ENCODE data around the gene HOMER2. TPM values are rescaled to one million over a fixed set of nuclear protein-coding genes. Genes with fewer than 3 reads are reported as not detected.

HOMER2 gene
- total RNA-seq, 1 experiment from 2014 or later = 14.2 TPM

- Histone ChIP-seq H4K5ac (ENCODE audit: insufficient read length, low read depth, low read length) (no peak overlapping the region), H3T11ph (ENCODE audit: low read length) (no peak overlapping the region), H4K20me1 (ENCODE audit: control insufficient read depth, insufficient read depth, insufficient read length) (no peaks in the 10 kb centered on the region), H2BK12ac (ENCODE audit: insufficient read length, low read depth, low read length) (no peak overlapping the region), H3K4me1 (ENCODE audit: insufficient read depth, low read length) (peaks cover 3% of the 10 kb centered on the region; the same call in 1 of the 2 replicates), H3K79me2 (ENCODE audit: insufficient read depth, low read length) (no peaks in the 10 kb centered on the region), H2BK120ac (ENCODE audit: low read depth, low read length, poor library complexity, severe bottlenecking) (no peak overlapping the region), H2BK20ac (ENCODE audit: low read depth, low read length, poor library complexity, severe bottlenecking) (no peak overlapping the region), H2BK5ac (ENCODE audit: insufficient read length, low read length) (no peak overlapping the region), H3K14ac (ENCODE audit: insufficient read depth, low read length) (no peak overlapping the region), H3K4ac (ENCODE audit: low read depth, low read length) (no peak overlapping the region), H2AFZ (ENCODE audit: low read length) (no peak overlapping the region), H4K8ac (replicated peaks; ENCODE audit: insufficient read length, low read depth, low read length) (no peak overlapping the region), H3K9me3 (ENCODE audit: control insufficient read depth, low read depth, low read length) (no peaks in the 10 kb centered on the region), H2BK15ac (ENCODE audit: low read depth, low read length) (no peak overlapping the region), H3K18ac (ENCODE audit: insufficient read length, low read depth, low read length) (no peak overlapping the region), H3K23ac (ENCODE audit: insufficient read length, low read depth, low read length) (no peak overlapping the region), H4K91ac (ENCODE audit: insufficient read length, low read depth, low read length) (no peak overlapping the region), H3K27me3 (ENCODE audit: insufficient read depth, low read length) (no peaks in the 10 kb centered on the region), H3K4me2 (ENCODE audit: insufficient read depth, insufficient read length, low read length) (no peak overlapping the region), H3K23me2 (ENCODE audit: insufficient read length, low read depth, low read length, poor library complexity, severe bottlenecking) (no peaks in the 10 kb centered on the region), H3K9ac (ENCODE audit: extremely low read depth, insufficient read length, low read length) (no peak overlapping the region), H3K27ac (ENCODE audit: insufficient read length, low read depth, low read length) (no peak overlapping the region), H3K79me1 (ENCODE audit: insufficient read depth, low read depth, low read length, poor library complexity, severe bottlenecking) (no peaks in the 10 kb centered on the region), H3K56ac (ENCODE audit: insufficient read length, low read depth, low read length) (no peak overlapping the region), H2AK5ac (ENCODE audit: insufficient read length, low read length) (no peak overlapping the region)
- peaks cover 8 to 13% of the 10 kb centered on the region in 2 experiments for H3K4me1 Mint-ChIP-seq
- no CpG with 5 or more reads among the region's 7 CpGs for WGBS (ENCODE audit: extremely low coverage, insufficient read length, low lambda C conversion rate)
- no peak for TF ChIP-seq CTCF (conservative IDR thresholded peaks at IDR 0.05)
- no peak overlapping the region for H3K27ac Mint-ChIP-seq
- H3K9me3 Mint-ChIP-seq = no peaks in the 10 kb centered on the region
- no peak overlapping the region for H3K4me3 Mint-ChIP-seq
- no peaks in the 10 kb centered on the region for H3K36me3 Mint-ChIP-seq (ENCODE audit: insufficient read depth in 1 of 3, low read depth in 3 of 3)
- H3K27me3 Mint-ChIP-seq (ENCODE audit: low read depth) = peaks cover under 1% of the 10 kb centered on the region; the same call in 1 of the 2 replicates
- DNase-seq = peak; percentile 16
Measured at GRCh38 chr15:82871832-82872484, 80.6 kb downstream of the HOMER2 start.

Measured in H9 (cell line).